Measurements from ENCODE around the gene CDKAL1. TPM values are rescaled to one million over a fixed set of nuclear protein-coding genes. Genes with fewer than 3 reads are reported as not detected.

The CDKAL1 gene
- total and polyA plus RNA-seq, 9 of the 15 experiments (the other 6 are each of a cell fraction or from before 2014, with no cell fraction given) = 11.2 to 36.3 (median 20.1) TPM

DNA sequence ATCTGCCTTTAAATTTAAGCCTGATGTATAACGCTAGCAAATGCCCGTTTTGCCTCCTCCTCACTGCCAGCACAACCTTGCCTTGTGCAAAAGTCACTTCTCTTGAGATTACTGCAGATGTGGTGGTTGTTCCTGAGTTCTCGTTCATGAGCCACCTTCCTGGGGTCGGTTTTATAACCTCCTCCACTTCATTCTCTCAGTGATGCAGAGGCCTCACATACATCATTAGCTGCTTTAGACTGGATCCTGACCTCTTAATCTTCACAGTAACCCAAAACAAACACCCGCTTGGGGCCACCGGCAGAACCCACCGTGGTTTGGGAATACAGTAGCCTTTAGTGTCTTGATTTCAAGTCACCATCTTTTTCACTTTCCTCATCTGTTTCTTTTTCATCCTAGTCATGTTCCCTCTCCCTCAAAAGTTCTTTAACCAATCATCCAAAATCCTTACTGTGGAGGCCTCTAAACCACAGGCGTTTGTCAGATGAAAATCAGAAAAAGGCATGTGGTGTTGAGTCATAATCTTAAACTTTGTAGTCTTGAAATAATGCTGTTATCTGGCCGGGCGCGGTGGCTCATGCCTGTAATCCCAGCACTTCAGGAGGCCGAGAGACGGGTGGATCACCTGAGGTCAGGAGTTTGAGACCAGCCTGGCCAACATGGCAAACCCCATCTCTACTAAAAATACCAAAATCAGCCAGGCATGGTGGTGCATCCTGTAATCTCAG, 629.0 kb downstream of the CDKAL1 start (continued):
- TF ChIP-seq, protein P1, sequence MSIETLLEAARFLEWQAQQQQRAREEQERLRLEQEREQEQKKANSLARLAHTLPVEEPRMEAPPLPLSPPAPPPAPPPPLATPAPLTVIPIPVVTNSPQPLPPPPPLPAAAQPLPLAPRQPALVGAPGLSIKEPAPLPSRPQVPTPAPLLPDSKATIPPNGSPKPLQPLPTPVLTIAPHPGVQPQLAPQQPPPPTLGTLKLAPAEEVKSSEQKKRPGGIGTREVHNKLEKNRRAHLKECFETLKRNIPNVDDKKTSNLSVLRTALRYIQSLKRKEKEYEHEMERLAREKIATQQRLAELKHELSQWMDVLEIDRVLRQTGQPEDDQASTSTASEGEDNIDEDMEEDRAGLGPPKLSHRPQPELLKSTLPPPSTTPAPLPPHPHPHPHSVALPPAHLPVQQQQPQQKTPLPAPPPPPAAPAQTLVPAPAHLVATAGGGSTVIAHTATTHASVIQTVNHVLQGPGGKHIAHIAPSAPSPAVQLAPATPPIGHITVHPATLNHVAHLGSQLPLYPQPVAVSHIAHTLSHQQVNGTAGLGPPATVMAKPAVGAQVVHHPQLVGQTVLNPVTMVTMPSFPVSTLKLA (conservative IDR thresholded peaks at IDR 0.05) = peak in 1 of 2 experiments; percentile 56; a peak in 1 of 4 replicates
- TF ChIP-seq MEF2D (tag; conservative IDR thresholded peaks at IDR 0.05; ENCODE audit: low read depth) (peak; percentile 65; the same call in 1 of the 2 replicates), RCOR1 (IDR thresholded peaks at IDR 0.05; ENCODE audit: borderline replicate concordance in 1 of 2, low read depth in 2 of 2, low read length in 2 of 2) (peak in 1 of 2 experiments; percentile 41; a peak in 1 of 4 replicates), POLR2AphosphoS5 (IDR thresholded peaks at IDR 0.05; ENCODE audit: control insufficient read depth, insufficient read depth, low read depth, low read length) (peak; percentile 36; the same call in 1 of the 2 replicates), NFIX (CRISPR knock-in tag; IDR thresholded peaks at IDR 0.05; ENCODE audit: low read depth) (no peak), ZNF282 (CRISPR knock-in tag; IDR thresholded peaks at IDR 0.05) (no peak), L3MBTL2 (IDR thresholded peaks at IDR 0.05) (peak; percentile 56), MECOM (CRISPR knock-in tag; IDR thresholded peaks at IDR 0.05) (no peak), ZNF584 (CRISPR knock-in tag; IDR thresholded peaks at IDR 0.05; ENCODE audit: low read depth) (no peak), ZEB2 (IDR thresholded peaks at IDR 0.05) (peak; percentile 82), ZFX (CRISPR knock-in tag; IDR thresholded peaks at IDR 0.05) (peak; percentile 19; the same call in 1 of the 2 replicates), ZSCAN32 (CRISPR knock-in tag; IDR thresholded peaks at IDR 0.05) (no peak), JUN (IDR thresholded peaks at IDR 0.05; ENCODE audit: borderline replicate concordance, low read depth, low read length) (0 out of 2 replicates have a peak, but pooled peaks have one; percentile 38), JUN (CRISPR knock-in tag; IDR thresholded peaks at IDR 0.05; ENCODE audit: borderline replicate concordance) (no peak), ZNF174 (CRISPR knock-in tag; IDR thresholded peaks at IDR 0.05) (no peak), MTA1 (IDR thresholded peaks at IDR 0.05; ENCODE audit: borderline replicate concordance) (peak; percentile 61; the same call in 1 of the 2 replicates), TRIM24 (IDR thresholded peaks at IDR 0.05) (peak; percentile 53 to 75), NCOA6 (IDR thresholded peaks at IDR 0.05) (no peak)
- TF ChIP-seq, protein P2, sequence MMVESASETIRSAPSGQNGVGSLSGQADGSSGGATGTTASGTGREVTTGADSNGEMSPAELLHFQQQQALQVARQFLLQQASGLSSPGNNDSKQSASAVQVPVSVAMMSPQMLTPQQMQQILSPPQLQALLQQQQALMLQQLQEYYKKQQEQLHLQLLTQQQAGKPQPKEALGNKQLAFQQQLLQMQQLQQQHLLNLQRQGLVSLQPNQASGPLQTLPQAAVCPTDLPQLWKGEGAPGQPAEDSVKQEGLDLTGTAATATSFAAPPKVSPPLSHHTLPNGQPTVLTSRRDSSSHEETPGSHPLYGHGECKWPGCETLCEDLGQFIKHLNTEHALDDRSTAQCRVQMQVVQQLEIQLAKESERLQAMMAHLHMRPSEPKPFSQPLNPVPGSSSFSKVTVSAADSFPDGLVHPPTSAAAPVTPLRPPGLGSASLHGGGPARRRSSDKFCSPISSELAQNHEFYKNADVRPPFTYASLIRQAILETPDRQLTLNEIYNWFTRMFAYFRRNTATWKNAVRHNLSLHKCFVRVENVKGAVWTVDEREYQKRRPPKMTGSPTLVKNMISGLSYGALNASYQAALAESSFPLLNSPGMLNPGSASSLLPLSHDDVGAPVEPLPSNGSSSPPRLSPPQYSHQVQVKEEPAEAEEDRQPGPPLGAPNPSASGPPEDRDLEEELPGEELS (CRISPR knock-in tag; IDR thresholded peaks at IDR 0.05; ENCODE audit: borderline replicate concordance) = no peak
- TF ChIP-seq, protein P3, sequence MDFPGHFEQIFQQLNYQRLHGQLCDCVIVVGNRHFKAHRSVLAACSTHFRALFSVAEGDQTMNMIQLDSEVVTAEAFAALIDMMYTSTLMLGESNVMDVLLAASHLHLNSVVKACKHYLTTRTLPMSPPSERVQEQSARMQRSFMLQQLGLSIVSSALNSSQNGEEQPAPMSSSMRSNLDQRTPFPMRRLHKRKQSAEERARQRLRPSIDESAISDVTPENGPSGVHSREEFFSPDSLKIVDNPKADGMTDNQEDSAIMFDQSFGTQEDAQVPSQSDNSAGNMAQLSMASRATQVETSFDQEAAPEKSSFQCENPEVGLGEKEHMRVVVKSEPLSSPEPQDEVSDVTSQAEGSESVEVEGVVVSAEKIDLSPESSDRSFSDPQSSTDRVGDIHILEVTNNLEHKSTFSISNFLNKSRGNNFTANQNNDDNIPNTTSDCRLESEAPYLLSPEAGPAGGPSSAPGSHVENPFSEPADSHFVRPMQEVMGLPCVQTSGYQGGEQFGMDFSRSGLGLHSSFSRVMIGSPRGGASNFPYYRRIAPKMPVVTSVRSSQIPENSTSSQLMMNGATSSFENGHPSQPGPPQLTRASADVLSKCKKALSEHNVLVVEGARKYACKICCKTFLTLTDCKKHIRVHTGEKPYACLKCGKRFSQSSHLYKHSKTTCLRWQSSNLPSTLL (IDR thresholded peaks at IDR 0.05) = no peak

All from K562 (cell line).